NCI-H1092 treated with DMSO at 0.1 percent for 48 hours (cell line): ENCODE results near the gene RALGPS2.

Source experiments
- DNase-seq: peaks from one replicate; lab custom pipeline; 2025; lab: John Stamatoyannopoulos, UW

The RALGPS2 gene

DNA sequence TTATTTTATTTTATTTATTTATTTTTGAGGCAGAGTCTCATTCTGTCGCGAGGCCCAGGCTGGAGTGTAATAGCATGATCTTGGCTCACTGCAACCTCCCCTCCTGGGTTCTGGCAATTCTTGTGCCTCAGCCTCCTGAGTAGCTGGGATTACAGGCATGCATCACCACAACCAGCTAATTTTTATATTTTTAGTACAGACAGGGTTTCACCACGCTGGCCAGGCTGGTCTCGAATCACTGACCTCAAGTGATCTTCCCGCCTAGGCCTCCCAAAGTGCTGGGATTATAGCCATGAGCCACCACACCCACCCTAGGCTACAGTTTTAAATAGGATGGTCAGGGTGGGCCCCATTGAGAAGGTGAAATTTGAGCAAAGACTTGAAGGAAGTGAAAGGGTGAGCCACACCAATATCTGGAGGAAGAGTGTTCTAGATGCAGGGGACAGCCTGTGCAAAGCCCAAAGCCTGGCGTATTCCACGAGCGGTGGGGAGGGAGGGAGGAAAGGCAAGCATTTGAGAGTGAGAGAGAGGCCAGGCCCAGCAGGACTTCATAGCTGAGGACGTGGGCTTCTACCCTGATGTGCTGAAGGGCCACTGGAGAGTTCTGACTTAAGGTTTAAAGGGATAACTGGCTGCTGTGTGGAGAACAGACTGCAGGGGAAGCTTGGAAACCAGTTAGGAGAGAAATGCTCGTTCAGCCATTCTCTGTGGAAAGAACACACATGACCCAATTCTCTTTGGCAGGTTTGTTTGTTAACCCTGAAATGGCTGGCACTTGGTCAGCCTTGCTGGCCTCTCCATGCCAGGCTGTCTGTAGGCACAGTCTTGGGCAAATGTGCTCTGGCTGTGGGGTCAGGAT is 238.0 kb downstream of the RALGPS2 start:
- DNase-seq, result no peak

DNA sequence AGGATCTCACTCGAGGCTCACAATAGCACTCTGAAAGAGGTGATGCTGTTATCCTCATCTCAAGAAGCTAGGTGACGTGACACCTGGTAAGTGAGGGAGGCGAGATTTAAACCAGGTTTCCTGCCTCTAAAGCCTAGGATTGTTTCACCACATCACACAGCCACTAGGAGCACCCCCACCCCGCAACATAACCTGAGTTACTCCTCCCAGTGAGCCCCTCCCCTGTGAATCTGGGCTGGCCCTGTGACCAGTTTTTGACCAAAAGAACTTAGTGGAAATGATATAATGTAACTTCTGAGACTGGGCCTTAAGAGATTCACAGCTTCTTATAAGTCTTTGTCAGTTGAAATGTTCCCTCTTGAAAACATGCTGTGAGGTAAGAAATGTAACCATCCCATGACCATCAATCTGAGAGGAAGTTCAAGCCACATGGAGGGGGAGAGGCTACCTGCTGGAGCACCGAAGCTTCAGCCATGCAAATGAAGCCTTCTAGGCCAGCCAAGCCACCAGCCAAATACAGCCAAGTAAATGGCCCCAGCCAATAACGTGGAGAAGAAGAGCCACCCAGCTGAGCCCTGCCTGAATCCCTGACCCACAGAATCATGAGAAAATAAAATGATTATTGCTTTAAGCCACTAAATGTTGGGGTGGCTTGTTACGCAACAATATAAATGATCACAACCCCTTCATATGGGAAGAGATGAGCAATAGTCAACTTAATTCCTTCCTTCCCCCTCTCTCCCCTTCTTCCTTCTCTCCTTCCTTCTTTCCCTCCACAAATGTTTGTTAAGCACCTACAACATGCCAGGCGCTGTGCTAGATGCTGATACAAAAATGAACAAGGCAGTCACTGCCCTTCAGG is 239.7 kb downstream of the RALGPS2 start:
- no peak for DNase-seq

DNA sequence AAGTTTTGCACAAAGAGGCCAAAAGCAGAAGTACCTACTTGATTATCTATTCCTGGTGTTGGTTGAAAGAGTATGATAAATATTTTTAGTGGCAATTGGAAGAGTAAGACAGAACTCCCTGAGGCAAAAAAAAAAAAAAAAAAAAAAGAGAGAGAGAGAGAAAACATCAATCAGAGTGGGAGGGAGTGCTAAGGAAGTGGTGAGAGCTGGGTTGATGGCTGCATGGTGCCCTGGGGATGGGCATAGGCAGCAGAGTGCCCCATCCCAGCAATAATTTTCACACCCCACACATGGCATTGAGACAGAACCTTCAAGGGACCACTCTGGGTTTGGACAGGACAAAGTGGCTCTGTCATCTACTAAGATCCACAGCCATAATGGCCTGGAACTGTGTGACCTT is 241.3 kb downstream of the RALGPS2 start:
- no peak for DNase-seq

DNA sequence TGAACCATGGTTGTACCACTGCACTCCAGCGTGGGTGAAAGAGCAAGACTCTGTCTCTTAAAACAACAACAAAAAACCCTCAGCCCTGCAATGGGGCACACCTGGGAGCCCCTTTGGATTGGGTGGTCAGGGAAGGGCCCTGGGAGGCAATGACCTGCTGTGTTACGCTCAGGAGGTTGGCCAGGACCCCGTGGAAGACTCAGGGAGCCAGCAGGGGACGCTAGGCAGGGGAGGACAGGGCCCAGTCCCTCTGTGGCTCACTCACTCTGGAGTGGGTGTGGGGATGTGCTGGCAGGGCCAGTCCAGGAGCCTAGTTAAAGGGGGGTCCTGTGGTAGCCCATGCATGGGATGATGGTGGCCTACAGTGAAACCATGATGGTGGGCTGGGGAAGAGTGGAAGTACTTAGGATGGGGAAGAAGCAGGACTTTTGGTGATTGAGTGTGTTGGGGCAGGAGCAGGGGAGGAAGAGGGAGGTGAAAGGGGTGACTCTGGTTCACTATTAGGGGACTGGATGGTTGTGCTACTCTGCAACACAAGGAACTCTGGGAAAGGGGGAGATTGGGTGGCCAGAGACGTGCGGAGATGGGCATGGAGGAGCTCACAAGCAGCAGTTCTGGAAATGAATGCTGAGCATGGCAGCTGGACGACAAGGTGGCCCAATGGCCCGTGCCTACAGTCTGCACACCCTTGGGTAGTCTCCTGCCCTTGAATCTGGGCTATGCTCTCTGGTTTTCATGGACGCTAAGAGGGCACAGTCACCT is 244.4 kb downstream of the RALGPS2 start:
- DNase-seq, result no peak

DNA sequence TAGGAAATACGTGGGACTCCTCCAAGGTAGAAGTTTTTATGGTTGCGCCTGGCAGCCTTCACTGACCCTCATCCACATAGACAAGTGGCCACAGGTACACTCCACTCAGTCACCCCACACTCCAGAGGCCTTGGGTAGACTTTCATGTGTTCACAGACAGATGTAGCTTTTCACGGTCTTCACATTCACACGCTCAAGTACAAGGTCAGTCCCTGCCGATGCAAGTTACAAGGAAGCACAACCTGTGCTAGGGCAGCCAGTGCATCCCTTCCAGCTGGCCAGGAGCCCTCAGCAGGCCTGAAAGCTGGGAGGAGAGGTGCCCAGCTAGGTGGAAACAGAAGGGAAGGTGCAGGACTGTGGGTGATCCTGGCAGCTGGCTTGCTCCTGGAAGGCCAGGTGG is 245.1 kb downstream of the RALGPS2 start:
- DNase-seq, result no peak
